OCI-LY1 (cell line): ENCODE data around the gene SLC49A3.
"Not testable (repeated sequence)": the region's sequence is repeated elsewhere in the genome, so short reads cannot be mapped to it uniquely, and the experiment has no call there.

Experiments
- H2AFZ ChIP-seq: fragments of 200-600 bp; sonication (generic), shearing (Covaris generic); 2 replicates; pipeline ENCODE4 v1.6.0; 2014; ENCODE audit warnings: antibody characterized with exemption, mild to moderate bottlenecking, low read length
- H3F3A ChIP-seq: fragments of 200-600 bp; sonication (generic), shearing (Covaris generic); 2 replicates; pipeline ENCODE4 v1.6.0; 2014; ENCODE audit warnings: mild to moderate bottlenecking, antibody characterized with exemption, low read length, moderate library complexity; ENCODE audit not compliant: insufficient read depth
- H3K27ac ChIP-seq: fragments of 200-600 bp; sonication (generic); 2 replicates; pipeline ENCODE4 v1.5.1; 2014; ENCODE audit warnings: low read length, mixed run types, mild to moderate bottlenecking, low read depth; ENCODE audit not compliant: poor library complexity, severe bottlenecking
- H3K27me3 ChIP-seq: fragments of 200-600 bp; sonication (generic); 2 replicates; pipeline ENCODE4 v1.6.0; 2014; ENCODE audit warnings: antibody characterized with exemption, mild to moderate bottlenecking, low read length, moderate library complexity; ENCODE audit not compliant: insufficient read depth
- H3K36me3 ChIP-seq: fragments of 200-600 bp; sonication (generic); 2 replicates; pipeline ENCODE4 v1.6.1; 2014; ENCODE audit warnings: mild to moderate bottlenecking, antibody characterized with exemption, low read length, moderate library complexity, mixed read lengths; ENCODE audit not compliant: insufficient read depth
- H3K4me1 ChIP-seq: fragments of 200-600 bp; sonication (generic); 2 replicates; pipeline ENCODE4 v1.5.1; 2014; ENCODE audit warnings: mild to moderate bottlenecking, low read length, moderate library complexity; ENCODE audit not compliant: insufficient read depth, severe bottlenecking
- H3K4me2 ChIP-seq: fragments of 200-600 bp; sonication (generic), shearing (Covaris generic); 2 replicates; pipeline ENCODE4 v1.6.1; 2014; ENCODE audit warnings: low read length
- H3K4me3 ChIP-seq: fragments of 200-600 bp; sonication (generic); 2 replicates; pipeline ENCODE4 v1.5.1; 2014; ENCODE audit warnings: low read length, low read depth, mild to moderate bottlenecking, mixed read lengths; ENCODE audit not compliant: poor library complexity, severe bottlenecking
- H3K79me2 ChIP-seq: fragments of 200-600 bp; shearing (Covaris generic); 2 replicates; pipeline ENCODE4 v1.6.1; 2016; ENCODE audit warnings: mixed run types, low read length, mixed read lengths; ENCODE audit not compliant: insufficient read depth
- H3K9ac ChIP-seq: fragments of 200-600 bp; sonication (generic), shearing (Covaris generic); 2 replicates; pipeline ENCODE4 v1.6.1; 2014; ENCODE audit warnings: mild to moderate bottlenecking, low read length, mixed read lengths
- H3K9me2 ChIP-seq: fragments of 200-600 bp; sonication (generic), shearing (Covaris generic); 2 replicates; pipeline ENCODE4 v1.6.1; 2014; ENCODE audit warnings: low read depth, mild to moderate bottlenecking, low read length, mixed read lengths
- H3K9me3 ChIP-seq: fragments of 200-600 bp; shearing (Covaris generic); 2 replicates; pipeline ENCODE4 v1.6.1; 2014; ENCODE audit warnings: low read length, mixed read lengths
- H4K20me1 ChIP-seq: fragments of 200-600 bp; sonication (generic), shearing (Covaris generic); 2 replicates; pipeline ENCODE4 v1.6.0; 2016; ENCODE audit warnings: mild to moderate bottlenecking, low read length; ENCODE audit not compliant: insufficient read depth
- CTCF ChIP-seq: fragments of 200-600 bp; sonication (generic), shearing (Covaris generic); IDR thresholded peaks from 2 replicates; pipeline ENCODE4 v1.5.1; 2017; ENCODE audit warnings: mild to moderate bottlenecking, antibody characterized with exemption, low read length, moderate library complexity, mixed read lengths
- EZH2 ChIP-seq: fragments of 200-600 bp; sonication (generic), shearing (Covaris generic); IDR thresholded peaks from 2 replicates; pipeline ENCODE4 v1.8.0; 2017; ENCODE audit warnings: borderline replicate concordance, mixed run types, mild to moderate bottlenecking, antibody characterized with exemption, low read length, moderate library complexity, mixed read lengths

Gene SLC49A3

DNA sequence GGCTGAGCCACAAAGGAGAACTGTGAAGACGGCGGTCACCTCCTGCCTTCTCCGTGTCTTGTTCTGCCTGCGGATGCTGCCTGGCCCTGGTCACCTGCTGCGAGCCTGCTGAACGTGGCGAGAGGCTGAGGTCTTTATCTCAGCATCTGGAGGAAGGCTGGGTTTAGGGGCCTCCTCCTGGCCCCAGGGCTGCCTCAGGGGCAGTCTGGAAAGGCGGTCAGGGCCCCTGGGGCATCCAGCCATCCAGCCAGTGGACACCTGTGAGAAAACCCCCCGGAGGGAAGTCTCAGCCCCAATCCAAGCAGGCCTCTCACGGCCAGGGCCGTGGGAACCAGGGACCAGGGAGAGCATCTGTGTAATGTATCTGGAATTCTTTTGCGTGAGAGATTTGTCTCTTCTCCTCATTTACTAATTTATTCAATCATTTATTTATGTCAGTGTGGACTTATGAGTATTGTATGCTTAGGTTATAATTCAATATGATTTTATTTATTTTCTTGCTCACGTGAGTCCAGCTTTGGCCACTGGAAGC lies 52.3 kb downstream of the SLC49A3 start:
- Histone ChIP-seq H2AFZ (no peak overlapping the region), H3K4me3 (no peak overlapping the region), H3K79me2 (no peaks in the 10 kb centered on the region), H3K4me1 (no peaks in the 10 kb centered on the region), H3K27me3 (no peaks in the 10 kb centered on the region), H3F3A (no peaks in the 10 kb centered on the region), H3K27ac (no peak overlapping the region), H3K9ac (no peak overlapping the region), H3K4me2 (no peak overlapping the region), H4K20me1 (no peaks in the 10 kb centered on the region), H3K9me3 (no peaks in the 10 kb centered on the region), H3K9me2 (no peaks in the 10 kb centered on the region), H3K36me3 (no peaks in the 10 kb centered on the region)
- no peak for TF ChIP-seq CTCF
- no peak for TF ChIP-seq EZH2

GRCh38 chr4:635851-636627 lies 52.9 kb downstream of the SLC49A3 start:
- Histone ChIP-seq H3F3A (no peaks in the 10 kb centered on the region), H3K27ac (no peak overlapping the region), H3K9me3 (no peaks in the 10 kb centered on the region), H3K27me3 (no peaks in the 10 kb centered on the region), H3K4me3 (no peak overlapping the region), H3K9me2 (no peaks in the 10 kb centered on the region), H3K79me2 (no peaks in the 10 kb centered on the region), H4K20me1 (no peaks in the 10 kb centered on the region), H3K36me3 (no peaks in the 10 kb centered on the region), H3K4me2 (no peak overlapping the region), H3K4me1 (no peaks in the 10 kb centered on the region), H3K9ac (no peak overlapping the region), H2AFZ (no peak overlapping the region)
- TF ChIP-seq EZH2 (no peak), CTCF (no peak)

- not testable (repeated sequence) for H3K27me3 ChIP-seq, H3K4me2 ChIP-seq, H3K9me3 ChIP-seq, H3K9me2 ChIP-seq, H3K27ac ChIP-seq, H3K36me3 ChIP-seq, H4K20me1 ChIP-seq, H3K79me2 ChIP-seq, H3K4me3 ChIP-seq, H2AFZ ChIP-seq, H3K9ac ChIP-seq, H3K4me1 ChIP-seq, H3F3A ChIP-seq
Observed at GRCh38 chr4:635066-635835, 53.7 kb downstream of the SLC49A3 start.
